NCI-H2227 (cell line): ENCODE results near the gene RAB28.
A peak's percentile ranks its signal among the peaks of the same experiment; 100 is the strongest.

Experiments
- DNase-seq: peaks from one replicate; lab custom pipeline; 2025; ENCODE audit not compliant: unreplicated experiment; lab: John Stamatoyannopoulos, UW

Gene RAB28

DNA sequence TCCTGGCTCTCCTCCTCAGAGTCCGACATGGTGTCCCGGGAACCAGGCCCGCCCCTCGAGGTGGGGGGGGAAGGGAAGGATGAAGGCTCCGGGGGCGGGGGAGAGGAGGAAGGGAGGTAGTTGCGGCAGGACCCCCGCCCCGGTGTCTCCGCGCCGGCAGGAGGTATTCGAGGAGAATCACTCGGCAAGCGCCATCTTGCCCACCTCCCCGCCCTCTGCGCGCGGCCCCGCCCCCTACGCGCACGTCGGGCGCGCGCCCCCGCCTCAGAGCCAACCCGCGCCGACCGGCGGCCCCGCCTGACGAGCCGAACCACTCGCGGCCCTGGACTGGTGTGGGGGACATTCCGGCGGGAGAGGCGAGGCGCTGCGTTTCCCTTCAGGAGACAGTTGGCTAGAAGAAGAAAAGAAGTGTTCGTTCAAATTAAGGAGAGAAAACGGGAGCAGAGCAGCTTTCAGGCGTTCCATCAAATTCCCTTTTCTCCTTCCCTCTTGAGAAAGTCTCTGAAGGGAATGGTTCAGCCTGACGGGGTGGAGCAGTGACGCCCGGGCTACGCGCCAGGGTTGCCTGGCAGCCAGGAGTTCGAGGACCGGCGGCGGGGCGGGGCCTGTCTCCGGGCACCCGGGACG is at the start of gene RAB28:
Gene RAB28, minus strand, starts transcription at position 219 of the 627 bp plus-strand sequence.
- peak; percentile 90 for DNase-seq

DNA sequence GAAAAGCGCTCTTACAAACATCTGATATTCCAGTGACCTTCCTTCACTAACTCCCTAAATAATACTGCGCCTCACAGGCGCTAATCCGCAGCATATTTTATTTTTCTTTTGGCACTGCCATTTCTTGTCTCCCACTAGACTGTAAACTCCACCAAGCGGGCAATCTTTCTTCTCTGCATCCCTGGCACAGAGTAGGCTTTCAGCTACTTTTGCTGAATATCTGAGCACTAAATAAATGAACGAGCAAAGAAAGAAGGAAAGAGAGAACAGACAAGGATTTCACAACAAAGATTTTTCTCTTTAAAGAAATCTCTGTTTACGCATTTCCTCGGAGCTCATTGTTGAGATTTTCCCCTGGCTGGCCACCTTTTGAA is 47.5 kb upstream of the RAB28 start:
- DNase-seq: no peak

DNA sequence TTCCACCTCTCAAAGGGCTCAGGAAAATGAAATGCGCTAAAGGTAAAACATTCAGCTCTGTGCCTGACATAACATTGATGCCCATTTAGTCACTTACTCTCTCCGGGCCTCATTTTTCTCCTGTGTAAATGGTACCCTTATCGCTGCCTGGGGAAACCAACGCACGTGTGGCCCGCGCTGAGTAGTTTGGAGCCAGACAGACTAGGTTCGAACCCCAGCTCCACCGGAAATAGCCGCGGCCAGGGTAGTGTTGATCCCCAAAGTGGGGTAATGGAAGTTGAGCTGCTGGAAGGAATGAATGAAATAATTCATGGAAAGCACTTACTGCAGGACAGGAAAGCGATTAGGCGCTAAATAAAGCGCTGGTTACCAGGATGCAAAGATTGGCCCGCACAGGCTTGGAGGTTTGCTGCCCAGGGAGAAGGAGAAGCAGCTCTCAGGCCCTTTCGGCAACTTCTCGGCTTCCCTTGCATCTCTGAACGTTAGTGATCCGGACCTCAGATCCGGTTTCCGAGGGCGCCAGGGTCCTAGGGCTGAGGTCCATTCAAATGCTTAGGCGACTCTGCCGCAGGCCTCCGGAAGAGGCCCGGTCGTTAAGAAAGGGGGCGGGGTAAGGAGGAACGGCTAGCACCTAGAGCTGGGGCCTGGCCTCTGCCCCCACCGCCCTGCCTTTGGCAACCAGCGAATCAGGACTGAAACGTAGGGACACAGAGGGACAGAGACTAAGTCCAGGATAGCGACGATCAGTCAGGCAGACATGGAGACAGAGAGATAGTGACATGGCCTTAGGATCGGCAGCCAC is 46.9 kb upstream of the RAB28 start:
- DNase-seq: no peak

DNA sequence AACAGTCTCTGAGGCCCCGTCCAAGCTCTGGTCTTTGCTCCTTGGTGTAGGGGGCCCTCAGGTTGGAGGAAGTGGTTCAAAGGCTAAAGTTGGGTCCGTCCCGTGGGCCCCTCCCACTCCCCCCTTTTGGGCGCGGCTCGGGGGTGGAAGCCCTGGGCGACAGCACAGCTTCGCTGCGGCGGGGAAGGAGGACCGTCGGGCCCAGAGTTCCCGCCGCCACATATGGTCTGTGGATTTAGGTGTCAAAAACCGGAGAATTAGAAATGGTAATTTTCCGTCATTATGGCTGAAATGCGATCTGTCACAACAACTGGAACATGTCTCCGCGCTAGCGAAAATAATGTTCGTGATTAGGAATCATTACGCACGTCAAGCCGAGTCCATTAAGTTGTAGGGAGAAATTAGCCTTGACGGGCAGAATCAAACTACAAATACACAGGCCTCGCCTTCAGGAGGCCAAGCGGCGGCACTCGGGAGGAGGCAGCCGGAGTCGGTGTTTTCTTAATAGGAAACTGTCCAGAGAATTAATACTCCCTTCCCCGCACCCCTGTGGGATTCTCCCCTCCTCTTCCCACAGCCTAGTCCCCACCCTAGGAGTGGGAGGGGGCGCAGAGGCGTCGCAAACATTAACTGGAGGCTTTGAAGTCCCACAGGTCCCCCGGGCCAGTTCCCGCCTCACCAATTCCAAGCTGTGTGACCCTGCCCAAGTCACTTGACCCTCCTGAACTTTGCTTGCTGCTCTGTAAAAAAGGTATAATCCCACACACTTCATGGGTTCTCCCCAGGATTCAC is 45.2 kb upstream of the RAB28 start:
- no peak for DNase-seq

DNA sequence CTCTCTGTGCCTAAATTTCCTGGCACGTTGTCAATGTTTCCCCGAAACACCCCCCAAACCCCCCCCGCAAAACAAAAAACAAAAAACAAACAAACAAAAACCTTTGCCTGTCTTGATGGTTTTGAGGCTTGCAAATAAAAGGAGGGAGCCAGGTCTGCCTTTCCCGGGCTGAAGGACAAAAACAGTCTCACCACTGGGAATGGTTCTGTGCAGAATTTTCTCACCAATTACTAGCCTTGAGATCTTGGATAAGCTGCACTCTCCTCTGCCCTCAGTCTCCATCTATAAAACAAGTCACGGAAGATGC is 44.6 kb upstream of the RAB28 start:
- no peak for DNase-seq

DNA sequence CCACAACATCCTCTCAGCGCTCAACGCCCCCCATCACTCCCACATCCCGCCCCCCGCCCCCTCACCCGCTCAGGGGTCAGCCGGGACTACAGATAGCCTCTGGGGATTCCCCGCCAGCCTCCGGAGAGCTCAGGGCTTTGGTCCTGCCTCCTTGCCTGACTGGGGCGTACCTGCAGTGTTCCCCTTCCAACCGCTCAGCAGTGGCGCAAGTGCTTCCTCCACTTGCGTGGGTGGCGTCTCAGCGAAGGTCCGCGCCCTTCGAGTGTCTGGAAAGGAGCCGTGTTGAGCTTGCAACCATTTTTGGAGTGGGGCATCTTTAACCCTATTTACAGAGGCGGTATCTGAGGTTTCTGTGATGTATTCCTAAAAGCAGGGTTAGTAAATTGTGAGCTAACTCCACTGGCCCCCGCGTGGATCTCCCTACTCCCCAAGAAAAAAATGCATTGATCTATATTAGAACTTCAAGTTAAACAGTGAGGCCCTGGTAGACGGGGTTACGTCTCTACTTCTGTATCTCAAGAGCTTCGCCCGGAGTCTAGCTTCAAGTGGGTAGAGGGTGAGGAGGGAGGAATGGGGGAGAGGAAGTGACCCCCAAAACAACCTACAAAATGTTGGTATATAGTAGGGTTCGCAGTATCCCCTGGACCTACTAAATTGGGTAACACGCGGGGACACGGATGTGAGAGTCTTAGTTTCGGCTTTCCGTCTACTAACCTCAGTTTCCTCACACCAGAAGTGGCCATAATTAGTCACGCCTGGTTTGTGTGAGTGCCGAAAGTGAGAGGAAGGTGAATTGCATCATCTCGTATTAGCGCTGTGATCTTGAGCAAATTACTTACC is 44.1 kb upstream of the RAB28 start:
- DNase-seq: no peak

DNA sequence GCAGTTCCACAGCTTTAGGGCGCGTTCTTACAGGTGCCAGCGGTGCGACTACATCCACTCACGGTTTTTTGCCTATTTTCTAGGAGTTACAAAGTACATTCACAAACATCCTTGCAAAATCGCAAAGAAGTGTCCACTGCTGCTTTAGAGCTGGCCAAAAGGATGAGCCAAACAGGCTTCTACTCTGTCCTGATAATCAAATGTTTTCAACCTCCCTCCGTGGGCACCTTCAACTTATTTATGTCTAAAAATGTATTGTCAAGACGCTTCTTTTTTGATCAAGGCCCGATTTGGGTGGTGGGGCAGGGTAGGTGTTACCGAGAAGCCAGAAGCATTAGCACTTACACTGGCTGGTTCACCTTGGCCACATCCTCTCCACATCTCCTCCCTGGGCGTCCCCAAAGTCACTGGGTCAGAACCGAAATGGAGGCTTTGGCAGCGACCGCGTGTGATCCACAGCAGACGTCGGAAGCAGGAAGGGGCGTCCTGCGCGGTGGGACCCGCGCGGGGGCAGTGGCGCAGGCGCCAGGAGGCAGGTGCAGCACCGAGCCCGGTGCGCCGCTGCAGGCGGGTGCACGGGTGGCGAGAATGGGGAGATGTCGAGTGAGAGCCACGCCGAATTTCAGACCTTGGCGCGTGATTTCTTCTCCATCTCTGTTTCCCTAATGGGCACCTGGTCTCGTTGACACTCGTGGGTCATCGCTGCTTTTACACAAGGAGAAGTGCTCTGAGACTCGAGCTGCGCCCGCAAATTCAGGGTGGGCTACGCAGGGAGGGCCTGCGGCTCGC is 43.2 kb upstream of the RAB28 start:
- no peak for DNase-seq

DNA sequence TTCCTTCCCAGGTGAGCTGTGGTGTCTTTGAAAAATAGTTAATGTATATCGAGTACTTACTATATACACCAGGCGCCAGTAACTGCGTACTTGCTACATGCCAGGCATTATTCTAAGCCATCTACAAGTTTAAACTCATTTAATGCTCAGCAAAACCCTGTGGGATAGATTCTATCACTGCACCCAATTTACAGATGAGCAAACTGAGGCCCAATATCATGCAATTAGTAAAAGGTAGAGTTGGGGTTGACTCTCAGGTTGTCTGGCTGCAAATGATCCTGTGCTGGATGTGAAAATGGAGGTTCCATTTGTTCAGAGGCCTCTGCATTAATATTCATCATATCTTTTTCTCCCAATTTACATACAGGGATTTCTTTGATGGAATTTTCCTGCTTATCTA is 42.5 kb upstream of the RAB28 start:
- DNase-seq: no peak

DNA sequence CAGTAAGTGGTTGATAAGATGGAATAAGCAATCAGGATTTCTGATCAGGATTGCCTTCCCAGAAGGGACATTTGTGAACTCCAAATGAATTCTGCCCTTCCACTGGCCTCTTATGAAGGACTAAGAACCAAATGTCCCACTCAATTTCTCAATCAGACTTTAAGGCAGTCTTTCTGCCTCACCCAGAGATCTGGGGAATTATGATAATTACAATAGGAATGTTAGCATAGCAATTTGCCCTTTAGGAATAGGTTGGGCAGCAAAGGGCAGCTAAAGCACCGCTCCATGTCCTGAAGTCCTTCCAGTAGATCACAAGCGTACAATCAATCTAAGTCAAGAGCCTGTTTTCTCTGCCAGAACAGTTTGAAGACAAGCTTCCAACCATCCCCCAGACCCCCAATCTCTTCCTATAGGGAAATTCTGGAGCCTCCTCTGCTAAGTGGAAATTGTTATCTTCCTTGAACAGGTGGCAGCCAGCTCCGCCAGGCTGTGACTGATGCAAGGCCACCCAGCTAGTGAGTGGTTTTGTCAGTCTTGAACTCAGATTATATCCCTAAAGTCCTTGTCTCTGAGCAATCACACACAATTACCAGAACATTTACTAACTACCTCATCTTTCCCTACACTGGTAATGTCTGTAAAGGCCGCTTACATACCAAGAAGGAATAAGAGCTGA is 41.6 kb upstream of the RAB28 start:
- no peak for DNase-seq

DNA sequence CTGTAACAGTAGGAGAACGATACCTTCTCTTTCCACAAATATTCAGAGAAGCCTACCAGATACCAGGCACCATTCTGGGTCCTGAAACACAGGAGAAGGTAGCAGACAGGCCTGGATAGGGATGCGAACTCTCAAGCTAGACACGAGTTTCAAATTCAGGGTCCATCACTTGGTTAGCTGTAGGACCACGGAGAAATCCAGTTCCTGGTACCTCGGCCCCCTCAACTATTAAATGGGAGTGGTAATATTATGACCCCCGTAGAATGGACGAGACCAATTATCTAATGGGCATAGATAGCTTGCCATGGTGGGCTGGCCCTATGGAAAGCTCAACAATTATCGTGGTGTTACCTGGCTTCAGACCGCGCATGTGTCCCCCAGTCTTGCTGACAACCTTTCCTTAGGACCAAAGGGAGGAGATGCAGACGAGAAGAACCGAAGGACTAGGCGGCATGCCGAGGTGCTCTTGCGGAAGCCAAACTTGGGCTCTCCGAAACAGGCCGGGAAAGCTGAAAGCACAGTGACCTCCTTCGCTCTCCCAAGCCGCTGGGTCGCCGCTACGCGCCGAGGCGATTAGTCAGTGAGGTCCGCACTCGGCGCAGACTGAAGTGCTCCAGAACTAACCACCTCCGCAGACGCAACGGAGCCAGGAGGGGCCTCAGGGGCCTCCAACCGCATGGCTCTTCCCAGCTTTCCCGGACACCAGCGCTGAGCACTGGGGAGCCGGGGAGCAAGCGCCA is 40.5 kb upstream of the RAB28 start:
- no peak for DNase-seq

DNA sequence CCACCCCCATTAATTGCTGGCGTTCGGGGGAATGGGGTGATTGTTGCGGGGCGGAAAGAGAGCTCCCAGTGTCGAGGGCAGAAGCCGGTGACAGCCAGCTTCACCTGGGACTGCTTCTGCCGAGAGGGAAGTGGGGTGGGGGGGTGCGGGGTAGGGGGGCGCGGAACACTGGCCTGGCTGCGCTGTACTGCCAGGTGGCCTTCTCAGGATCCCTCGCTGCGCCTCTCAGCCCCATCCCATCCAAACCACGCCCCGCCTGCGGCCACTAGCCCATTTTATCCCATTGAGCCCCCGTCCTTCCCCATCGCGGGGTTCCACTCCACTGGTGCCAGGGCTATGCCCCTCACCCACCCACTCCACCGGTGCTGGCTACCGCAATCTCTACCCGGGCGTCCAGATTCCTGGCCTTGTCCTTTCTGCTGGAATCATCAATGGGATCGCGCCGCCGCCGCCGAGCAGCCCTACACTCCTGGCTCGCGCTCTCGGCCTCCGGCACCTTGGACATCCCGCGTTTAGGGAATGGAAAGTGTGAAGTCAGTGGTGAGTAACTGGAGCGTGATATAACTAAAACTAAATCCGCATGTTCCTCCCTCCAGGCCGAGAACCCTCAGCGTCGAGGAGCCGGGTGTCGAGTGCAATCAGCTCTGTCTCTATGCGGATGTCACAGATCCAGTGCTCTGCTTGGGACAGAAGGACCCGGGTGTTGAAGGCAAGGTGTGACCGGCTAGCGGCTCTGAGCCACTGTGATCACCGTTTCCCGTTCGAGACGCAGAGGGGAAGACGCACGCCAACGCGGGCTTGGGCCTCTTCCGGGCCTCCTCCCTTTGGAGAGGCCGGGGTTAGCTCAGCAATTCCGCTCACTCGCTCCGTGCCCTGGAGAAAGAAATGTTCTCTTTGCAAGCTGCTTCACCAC is 39.7 kb upstream of the RAB28 start:
- DNase-seq: no peak

DNA sequence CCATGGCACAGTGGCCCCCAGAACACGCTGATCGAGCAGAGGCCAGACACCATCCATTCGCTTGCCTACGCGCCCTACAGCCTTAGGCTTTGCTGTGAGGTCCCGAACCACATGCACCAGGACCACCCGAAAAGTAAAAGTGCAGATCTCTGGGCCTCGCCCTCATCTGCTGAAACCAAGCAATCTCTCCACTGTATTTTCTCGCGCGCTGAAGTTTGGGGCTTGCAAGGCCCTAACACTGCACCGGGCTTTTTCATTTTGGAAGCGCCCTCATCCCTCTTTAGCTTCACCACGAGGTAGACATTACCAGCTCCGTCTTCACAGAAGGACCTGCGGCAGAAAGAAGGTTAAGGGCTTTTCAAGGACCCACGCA is 39.0 kb upstream of the RAB28 start:
- no peak for DNase-seq

DNA sequence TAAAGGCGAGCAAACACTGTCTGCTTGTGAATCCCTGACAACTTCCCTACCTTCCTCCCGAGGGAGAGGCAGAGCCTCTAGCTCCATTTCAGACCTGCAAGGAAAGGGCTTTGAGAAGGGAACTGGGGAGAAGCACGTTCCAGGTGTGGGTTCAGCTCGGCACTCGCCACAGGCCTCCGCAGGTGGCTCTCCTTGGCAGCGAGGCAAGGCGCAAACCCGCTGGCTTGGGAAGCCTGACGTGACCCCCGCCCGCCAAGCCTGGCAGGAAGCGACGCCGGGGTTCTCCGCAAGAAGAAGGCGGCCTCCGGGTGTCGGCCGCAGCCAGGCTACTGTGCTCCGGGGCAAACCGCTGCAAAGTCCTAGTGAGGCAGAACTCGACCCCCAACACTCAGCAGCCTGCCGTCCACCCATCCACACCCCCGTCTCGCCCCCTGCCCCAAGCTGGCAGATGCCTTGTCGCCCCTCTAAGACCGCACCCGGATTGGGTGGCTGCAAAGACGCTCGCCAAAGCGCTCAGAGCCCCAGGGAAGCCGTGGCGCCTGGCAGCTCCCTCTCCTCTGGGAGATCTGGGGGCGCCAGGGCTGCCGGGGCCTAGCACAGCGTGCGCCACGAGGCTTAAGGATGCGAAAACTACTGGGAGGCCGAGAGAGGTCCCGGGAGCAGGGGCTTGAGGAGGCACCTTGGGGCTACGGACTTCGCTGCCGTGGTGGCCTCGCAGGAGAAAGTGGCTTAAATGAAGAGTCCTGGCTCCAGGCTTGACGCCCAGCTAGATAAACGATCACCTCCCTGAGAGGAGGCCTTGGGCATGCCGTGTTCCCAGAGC is 38.4 kb upstream of the RAB28 start:
- DNase-seq: no peak

DNA sequence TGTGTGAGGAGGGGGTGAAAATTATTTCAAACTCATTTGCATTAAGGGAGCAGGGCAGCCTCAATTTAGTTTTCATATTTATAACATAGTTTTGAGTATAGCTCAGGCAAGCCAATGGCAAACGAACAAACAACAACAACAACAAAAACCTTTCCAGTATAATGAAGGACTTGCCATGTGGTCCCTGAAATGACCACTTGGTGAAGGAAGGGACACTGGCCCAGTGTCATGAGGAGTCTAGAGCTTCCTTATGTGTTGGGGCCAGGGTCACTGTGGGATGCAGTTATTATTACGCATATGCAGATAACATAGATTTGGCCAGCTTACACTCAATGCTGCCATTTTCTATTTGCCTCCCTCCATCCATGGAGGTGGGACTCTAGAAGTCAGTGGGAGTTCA is 36.9 kb upstream of the RAB28 start:
- no peak for DNase-seq

DNA sequence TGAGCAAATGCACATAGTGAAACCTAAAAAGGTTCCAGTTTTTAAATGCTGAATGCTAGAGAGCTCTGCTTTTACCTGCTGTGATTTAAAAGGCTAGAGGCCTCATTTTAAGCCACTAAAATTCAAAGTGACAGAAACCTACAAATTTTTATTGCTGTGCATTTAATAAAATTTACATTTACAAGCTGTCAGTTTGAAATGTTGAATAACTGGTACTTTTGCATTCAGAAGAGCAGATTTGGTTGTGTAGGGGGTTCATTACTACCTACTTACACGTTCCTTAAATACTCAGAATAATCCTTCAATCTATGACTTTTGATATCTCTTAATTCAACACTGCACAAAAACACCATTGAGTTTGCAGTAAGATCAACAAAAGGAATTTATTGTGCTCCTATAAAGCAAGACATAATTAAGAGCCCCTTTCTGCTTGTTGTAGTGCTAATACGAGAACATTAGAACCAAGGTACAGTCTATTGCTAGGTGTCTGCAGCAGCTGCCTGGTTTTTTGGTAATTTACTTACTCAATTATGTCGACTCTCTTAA is 32.2 kb upstream of the RAB28 start:
- DNase-seq: no peak

DNA sequence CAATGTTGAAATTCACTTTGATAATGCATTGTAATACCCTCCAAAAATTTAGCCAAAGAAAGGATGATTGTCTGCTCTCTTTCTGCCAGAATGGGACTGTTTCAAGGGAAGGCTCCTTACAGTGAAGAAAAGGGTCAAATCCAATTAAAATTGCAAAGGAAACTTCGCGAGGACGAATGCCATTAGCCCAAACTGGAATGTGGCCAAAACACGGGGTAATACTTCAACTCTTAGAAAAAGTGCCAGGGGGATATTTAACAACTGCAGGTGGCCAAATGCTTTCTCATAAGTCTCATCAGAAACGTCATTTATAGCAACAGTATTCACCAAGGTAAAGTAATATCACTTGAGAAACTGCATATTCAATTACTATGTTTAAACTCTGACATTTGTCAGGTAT is 31.1 kb upstream of the RAB28 start:
- no peak for DNase-seq

DNA sequence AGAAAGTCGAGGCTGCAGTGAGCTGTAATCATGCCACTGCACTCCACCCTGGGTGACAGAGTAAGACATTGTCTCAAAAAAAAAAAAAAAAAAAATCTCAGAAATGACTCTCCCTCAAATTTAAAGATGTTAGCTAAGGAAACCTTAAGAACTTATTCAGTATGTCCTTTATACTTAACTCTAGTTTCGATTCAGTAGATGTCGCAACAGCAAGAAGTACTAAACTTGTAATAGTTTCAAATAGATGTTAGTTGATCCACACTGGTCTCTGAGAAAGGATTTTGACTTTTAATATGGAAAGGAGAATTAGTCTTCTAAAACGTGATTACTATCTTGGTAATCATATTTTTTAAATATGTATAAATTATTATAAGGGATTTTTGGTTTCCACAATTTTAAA is 30.6 kb upstream of the RAB28 start:
- no peak for DNase-seq
